Measurements from ENCODE around the gene CLDN12. TPM values are rescaled to one million over a fixed set of nuclear protein-coding genes. Genes with fewer than 3 reads are reported as not detected.

CLDN12 gene
- 1 to 10 TPM; 4.5 to 5.1 TPM for total RNA-seq

GRCh38 chr7:90403174-90404113 is at the start of gene CLDN12:
TSS of gene CLDN12 (plus strand) at chr7:90403461. CDS start at chr7:90412677, 9,216 bp downstream.
- ChIA-PET POLR2A (interaction anchor here (1.0 to 1.1 kb wide), 2 partner anchors 21 to 58 kb away, joined by 3 read pairs; no protein-coding TSS in a partner anchor), CTCF (no interaction called here)

DNA sequence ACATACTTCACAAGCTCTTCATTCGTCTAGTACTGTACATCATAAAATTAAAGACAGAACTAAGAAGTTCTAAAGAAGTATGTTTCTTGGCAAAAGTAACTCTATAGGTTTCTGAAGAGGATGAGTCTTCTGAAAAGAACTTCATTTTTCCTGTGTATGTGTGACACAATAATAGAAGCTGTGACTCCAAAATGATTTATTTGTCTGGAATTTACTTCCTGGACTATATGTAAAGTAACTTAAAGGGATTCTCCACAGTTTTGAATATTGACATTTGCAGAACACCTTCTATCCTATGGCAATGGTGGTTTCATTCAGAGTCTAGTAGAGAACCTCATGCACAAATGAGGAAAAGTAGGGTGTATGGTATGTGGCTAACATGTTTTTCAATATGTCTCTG is 19.8 kb upstream of the CLDN12 start:
- CTCF ChIA-PET = no interaction called here
- POLR2A ChIA-PET = no interaction called here

DNA sequence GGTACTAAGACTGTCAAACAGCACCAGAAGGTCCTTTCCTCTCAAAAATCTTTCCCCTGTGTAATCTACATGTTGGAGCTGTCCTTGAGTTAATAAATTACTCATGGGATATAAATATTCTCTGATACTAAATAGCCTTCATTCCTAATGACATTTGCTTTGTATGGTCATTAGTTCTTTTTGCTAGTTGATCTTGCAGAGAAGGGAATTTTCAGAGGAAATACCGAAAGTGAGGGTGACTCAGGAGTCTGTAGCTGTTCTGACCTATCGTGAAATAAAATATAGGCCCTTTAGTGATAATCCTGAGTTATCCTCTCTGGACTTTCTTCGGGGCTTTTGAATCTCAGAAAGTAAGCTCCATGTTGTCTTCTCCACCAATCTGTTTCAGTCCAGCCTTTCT is 19.4 kb upstream of the CLDN12 start:
- ChIA-PET CTCF (no interaction called here), POLR2A (no interaction called here)

DNA sequence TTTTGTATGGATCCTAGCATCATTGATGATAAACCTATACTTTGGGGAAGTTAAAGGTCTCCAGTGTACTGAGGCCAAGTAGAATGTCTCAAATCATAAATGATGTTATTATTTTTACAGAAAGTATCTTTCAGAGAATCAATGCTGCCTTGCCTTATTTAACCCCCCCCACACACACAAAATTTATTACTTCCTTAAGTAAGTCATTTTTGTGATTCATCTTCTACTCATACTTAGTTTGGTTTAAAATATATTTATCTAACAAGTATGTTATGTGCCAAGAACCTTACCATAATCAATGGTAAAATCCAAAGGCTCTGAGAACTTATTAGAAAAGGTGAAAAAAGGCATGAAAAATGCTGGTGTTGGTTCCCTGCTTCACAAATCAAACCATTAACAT is 18.8 kb upstream of the CLDN12 start:
- CTCF ChIA-PET = interaction anchor here (0.6 kb wide), 1 partner anchor 11 kb away, joined by 3 read pairs; no protein-coding TSS in a partner anchor
- POLR2A ChIA-PET = no interaction called here

GRCh38 chr7:90387470-90388240 is 15.6 kb upstream of the CLDN12 start:
- CTCF ChIA-PET = no interaction called here
- POLR2A ChIA-PET = no interaction called here

DNA sequence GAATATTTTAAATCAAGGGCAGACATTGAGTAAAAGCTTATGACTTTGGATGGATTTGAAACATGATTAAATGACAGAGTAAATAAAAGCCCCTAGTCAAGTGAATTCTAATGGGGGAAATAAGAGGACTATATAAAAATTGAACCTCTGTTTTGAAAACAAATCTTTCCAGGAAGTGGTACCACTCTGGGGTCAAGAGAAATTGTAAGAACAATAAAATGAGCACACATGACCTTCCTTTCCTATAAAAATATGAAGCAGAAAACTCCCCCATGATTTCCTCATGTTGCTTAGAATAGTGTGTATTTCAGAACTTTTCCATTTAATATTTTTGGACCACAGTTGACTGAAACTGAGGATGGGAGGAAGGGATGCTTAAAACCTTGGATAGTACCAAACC is 12.3 kb upstream of the CLDN12 start:
- ChIA-PET POLR2A (no interaction called here), CTCF (no interaction called here)

DNA sequence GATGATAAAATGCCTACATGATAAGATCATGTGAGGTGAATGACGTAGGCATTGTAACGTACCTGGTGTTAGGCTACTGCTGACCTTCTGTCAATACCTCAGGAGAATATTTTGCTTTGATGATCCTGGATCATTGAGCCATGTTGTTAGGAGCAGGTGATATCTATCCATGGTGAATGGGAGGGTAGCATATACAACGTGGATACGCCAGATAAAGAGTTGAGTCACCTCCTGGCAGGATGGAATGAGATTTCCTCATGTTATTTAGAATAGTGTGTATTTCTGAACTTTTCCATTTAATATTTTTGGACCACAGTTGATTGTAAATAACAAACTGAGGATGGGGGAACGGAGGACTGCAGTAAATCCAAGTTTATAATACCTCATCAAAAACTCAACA is 11.8 kb upstream of the CLDN12 start:
- ChIA-PET POLR2A (no interaction called here), CTCF (no interaction called here)

GRCh38 chr7:90396420-90396819 is 6.8 kb upstream of the CLDN12 start:
- ChIA-PET POLR2A (no interaction called here), CTCF (no interaction called here)

GRCh38 chr7:90401989-90402388 is 1.3 kb upstream of the CLDN12 start:
- CTCF ChIA-PET = no interaction called here

DNA sequence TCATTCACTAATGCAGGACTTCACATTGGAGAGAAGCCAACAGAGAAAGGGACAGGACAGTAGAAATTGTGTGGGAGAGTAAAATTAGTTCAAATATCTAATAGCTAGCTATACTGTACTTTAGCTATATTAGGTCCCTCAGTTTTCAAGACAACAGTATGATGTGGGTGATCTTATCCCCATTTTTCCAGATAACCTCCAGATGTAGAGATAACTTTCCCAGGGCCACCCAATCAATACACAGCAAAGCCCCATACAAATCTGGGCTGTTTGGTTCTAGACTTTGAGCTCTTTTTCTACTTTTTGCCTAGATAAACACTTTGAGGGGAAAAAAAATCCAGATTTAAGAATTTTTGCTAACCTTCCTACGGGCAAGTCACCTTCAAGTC is 482 bp upstream of the CLDN12 start:
- ChIA-PET POLR2A (no interaction called here), CTCF (no interaction called here)

More at GRCh38 chr7:90401989-90402388, 1.3 kb upstream of the CLDN12 start:
- POLR2A ChIA-PET = no interaction called here

DNA sequence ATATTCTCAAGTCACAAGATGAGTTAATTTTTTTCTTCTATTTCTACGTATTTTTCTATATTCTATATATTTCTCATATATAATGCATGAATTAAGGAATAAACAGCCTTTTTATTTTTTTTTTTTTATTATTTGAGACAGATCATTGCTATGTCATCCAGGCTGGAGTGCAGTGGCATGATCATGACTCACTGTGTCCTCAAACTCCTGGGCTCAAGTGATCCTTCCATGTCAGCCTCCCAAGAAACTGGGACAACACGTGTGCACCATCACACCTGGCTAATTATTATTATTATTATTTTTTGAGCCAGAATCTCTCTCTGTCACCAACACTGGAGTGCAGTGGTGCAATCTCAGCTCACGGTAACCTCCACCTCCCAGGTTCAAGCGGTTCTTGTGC is 1.5 kb downstream of the CLDN12 start:
- POLR2A ChIA-PET = no interaction called here

GRCh38 chr7:90407484-90407821 is 4.2 kb downstream of the CLDN12 start:
- ChIA-PET POLR2A (no interaction called here), CTCF (no interaction called here)

More for the DNA sequence above, 1.5 kb downstream of the CLDN12 start:
- CTCF ChIA-PET = no interaction called here

GRCh38 chr7:90408142-90408541 is 4.9 kb downstream of the CLDN12 start:
- ChIA-PET POLR2A (no interaction called here), CTCF (no interaction called here)

DNA sequence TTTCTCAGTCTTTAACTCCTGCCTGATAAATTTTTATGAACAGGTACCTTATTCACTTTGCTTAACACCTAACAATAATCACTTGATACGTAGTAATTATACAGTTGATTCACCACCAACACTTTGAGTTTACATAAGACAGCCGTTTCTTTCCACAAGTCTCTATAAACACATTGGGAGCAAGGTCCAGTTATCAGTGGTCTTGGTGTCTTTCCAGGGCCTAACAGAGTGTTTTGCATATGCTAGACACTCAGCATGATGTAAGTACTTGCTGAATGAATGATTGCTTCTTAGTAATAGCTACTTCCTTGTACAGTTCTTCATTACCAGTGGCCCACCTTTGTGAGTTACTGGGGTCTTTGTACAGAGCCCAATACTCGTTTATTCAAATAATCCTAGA is 6.4 kb downstream of the CLDN12 start:
- ChIA-PET POLR2A (no interaction called here), CTCF (interaction anchor here (0.6 kb wide), 1 partner anchor 159 kb away, joined by 4 read pairs; no protein-coding TSS in a partner anchor)

GRCh38 chr7:90411510-90411909 is 8.2 kb downstream of the CLDN12 start:
- POLR2A ChIA-PET = no interaction called here
- CTCF ChIA-PET = no interaction called here

- ChIA-PET POLR2A (no interaction called here), CTCF (no interaction called here)
These were observed 9.4 kb downstream of the CLDN12 start for GRCh38 chr7:90412458-90413184.

GRCh38 chr7:90413185-90413528 is 9.9 kb downstream of the CLDN12 start:
- ChIA-PET CTCF (no interaction called here), POLR2A (no interaction called here)

DNA sequence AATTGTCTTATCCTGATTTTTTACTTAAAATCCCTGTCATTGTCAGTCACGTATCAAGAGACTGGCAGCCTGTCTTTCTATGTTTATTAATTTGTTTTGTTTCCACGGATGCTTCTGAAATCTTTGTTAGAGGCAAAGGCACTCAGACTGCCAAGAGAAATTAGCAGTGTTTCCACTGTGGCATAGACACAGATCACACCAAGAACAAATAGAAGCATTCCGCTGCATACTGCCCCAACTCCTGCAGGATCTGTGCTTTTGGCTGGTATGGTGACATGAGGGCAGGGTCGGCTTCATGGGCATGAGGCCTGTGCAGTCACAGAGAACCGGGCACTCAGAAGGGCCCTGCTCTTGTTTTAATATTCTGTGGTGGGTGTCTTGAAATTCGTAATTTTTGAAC is 18.4 kb downstream of the CLDN12 start:
- CTCF ChIA-PET = no interaction called here

GRCh38 chr7:90424720-90425119 is 21.5 kb downstream of the CLDN12 start:
- ChIA-PET POLR2A (interaction anchor here (1.0 kb wide), 1 partner anchor 21 kb away, joined by 3 read pairs; the partner anchor contains the start of gene CLDN12), CTCF (interaction anchor here (1.0 kb wide), 1 partner anchor 271 kb away, joined by 3 read pairs; no protein-coding TSS in a partner anchor)

More for the DNA sequence above, 18.4 kb downstream of the CLDN12 start:
- POLR2A ChIA-PET = no interaction called here

GRCh38 chr7:90425376-90425775 is 22.1 kb downstream of the CLDN12 start:
- ChIA-PET POLR2A (interaction anchor here (1.0 kb wide), 1 partner anchor 22 kb away, joined by 3 read pairs; the partner anchor contains the start of gene CLDN12), CTCF (no interaction called here)
